HT1080 (cell line): Measurements from ENCODE around the gene PRKACG. TPM values are rescaled to one million over a fixed set of nuclear protein-coding genes. Genes with fewer than 3 reads are reported as not detected.
"Not testable (repeated sequence)": the region's sequence is repeated elsewhere in the genome, so short reads cannot be mapped to it uniquely, and the experiment has no call there.

Source experiments
- DNase-seq: peaks from one replicate; pipeline ENCODE4 v3.0.0-alpha.2; 2015; ENCODE audit warnings: low read depth
- total RNA-seq: library from RNA; depleted of rRNA; stranded (reverse); fragments of >200 nt; shearing (Covaris generic); gene quantifications from 2 replicates; pipeline ENCODE4 v1.2.3, GENCODE V29; 2014

The PRKACG gene
- total RNA-seq, 1 experiment from 2014 or later, result not detected

DNA sequence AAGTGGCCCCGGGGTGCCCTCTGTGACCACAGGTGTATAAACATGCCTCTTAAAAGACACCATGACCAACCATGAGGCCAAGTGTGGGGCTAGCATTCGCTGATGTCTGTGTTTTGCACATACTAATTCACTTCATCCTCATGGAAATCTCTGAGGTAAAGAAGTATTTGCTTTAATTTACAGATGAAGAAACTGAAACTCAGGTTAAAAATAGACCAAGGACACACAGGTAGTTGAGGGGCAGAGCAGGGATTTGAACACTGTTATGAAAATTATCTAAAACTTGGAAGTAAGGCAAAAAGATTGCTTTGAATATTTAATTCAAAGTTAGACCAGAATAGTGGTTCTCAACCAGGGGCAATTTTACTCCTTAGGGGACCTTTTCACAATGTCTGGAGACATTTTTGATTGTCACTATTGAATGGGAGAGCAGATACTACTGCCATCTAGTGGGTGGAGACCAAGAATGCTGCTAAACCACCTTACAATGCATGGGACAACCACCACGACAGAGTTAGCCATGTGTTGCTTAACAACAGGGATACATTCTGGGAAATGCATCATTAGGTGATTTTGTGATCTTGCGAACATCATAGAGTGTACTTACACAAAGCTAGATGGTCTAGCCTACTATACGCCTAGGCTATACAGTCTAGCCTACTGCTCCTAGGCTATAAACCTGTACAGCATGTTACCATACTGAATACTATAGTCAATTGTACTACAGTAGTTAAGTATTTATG is 13.6 kb upstream of the PRKACG start:
- peak; percentile 47 for DNase-seq

DNA sequence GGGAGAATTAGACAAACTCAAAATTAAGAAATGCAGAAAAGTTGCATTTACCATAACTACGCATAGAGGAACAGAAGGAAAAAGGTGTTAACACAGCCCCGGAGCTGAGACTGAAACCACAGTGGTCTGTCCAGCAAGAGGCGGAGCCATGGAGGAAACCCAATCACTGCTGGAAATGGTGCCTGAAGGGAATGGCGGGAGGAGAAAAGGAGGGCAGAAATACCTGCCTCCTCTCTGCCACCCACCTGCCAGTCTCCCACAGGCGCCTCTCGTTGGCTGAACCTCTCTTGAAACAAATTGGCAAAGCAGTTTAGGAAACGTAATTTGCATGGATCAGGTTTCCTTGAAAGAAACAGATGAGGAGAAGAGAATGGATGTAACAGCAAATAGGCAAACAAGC is 9.7 kb upstream of the PRKACG start:
- DNase-seq, result no peak

DNA sequence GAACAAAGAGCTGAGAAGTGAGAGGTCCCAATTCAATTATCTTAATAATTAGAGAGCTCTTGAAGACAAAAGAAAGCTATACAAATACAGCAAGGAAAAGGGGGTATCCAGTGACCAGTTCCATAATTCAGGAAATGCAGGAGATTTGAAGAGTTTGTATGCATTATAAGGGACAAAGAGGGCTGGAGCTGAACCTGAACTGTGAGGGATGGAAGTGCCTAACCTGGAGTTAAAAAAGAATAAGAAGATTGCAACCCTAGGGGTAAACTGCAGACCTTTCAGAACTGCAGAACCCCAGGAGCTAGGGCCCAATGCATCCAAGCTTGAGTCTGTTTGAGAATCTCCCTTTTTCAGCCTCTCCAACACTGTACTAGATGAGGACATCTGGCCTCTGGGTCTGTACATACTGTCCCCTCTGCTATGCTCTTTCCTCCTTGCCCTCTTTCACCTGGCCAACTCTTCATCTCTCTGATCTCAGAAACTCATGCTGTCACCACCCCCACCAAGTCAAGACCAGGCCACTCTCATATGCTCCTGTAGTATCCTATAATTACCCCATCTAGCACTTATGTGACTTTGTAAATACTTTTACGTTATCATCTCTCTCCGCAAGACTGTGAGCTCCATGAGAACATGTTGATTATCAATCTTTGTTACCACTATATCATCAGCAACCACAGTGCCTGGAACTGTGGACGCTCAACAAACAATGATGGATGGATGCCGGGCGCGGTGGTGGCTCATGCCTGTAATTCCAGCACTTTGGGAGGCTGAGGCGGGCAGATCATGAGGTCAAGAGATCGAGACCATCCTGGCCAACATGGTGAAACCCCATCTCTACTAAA is 6.6 kb upstream of the PRKACG start:
- no peak for DNase-seq

DNA sequence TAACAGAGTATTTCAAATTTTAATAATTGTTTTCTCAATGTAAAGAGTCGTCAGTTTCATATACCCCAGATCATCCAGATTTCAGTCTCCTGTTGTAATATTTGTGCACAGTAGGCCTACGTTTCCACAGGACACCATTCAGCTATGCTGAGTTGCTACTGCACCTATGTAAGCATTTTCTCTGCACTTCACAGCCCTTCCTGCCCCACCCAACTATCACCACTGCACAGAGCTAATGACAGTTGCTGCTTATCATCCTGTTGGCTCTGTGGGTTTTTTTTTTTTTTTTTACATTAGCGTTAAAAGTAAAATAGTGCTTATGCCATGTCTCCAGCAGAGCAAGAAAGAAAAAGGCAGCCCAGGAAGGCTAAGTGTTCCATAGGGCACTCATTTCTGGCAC is 5.9 kb upstream of the PRKACG start:
- DNase-seq, result no peak

DNA sequence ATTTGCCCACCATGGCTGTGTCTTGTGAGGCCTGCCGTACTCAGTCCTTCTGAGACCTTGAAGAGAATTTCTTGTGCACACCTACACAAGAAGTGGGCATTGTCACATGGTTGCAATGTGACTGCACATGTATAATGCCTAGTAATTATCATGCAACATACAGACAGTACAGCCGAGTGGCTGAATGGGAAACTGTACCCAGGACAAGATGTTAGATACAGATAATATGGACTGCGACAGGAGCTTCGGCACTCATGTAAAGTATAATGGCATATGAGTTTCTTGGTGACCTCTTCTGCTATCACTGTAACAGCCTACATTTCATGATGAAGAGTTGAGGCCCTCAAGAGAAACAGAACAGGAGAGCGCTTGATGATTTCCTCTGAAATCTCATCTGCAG is 4.8 kb upstream of the PRKACG start:
- no peak for DNase-seq

DNA sequence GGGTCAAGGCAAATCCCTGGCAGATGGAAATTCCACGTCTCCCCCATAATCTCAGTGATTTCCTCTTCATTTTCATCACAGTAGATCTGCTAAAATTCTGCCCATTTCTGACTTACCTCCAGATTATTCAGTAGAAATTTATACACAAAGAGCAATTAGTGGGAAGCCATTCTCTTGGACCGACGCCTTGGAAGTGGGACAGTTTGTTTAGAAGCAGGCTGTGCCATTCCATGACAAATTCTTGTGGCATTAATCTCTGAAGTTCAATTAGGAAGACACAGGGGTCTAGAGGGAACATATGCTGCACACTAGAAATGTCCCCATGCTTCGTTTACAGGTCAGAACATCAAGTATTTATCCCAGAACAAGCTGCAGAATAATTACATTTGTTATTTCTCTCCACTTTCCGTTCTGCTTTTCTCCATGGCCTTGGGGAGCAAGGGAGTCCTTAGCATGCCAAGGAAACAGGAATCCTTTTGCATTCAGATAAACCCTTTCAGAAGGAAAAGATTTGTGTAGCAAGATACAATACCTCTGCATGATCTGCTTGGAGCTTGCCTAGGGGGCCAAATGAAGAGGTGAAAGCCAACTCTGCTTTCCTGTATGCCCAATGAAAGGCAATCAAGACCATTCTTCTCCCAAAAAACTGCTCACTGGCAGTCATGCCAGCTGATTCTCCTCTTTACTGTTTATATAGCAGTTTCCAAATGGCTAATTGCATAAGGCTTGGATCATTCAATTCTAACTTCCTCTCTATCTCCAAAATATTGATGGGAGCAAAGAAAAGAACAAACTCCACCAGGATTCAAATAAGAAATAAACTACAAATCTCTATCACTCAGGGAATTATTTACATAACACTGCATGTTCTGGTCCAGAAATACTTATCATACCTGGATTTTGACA is 2.5 kb upstream of the PRKACG start:
- no peak for DNase-seq

DNA sequence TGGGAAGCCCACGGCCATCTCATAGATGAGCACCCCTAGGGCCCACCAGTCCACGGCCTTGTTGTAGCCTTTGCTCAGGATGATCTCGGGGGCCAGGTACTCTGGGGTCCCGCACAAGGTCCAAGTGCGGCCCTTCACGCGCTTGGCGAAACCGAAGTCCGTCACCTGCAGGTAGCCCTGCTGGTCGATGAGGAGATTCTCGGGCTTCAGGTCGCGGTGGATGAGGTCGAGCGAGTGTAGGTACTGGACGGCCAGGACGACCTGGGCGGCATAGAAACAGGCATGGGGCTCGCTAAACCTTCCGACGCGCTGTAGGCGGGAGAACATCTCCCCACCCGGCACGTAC is 558 bp downstream of the PRKACG start:
- no peak for DNase-seq

DNA sequence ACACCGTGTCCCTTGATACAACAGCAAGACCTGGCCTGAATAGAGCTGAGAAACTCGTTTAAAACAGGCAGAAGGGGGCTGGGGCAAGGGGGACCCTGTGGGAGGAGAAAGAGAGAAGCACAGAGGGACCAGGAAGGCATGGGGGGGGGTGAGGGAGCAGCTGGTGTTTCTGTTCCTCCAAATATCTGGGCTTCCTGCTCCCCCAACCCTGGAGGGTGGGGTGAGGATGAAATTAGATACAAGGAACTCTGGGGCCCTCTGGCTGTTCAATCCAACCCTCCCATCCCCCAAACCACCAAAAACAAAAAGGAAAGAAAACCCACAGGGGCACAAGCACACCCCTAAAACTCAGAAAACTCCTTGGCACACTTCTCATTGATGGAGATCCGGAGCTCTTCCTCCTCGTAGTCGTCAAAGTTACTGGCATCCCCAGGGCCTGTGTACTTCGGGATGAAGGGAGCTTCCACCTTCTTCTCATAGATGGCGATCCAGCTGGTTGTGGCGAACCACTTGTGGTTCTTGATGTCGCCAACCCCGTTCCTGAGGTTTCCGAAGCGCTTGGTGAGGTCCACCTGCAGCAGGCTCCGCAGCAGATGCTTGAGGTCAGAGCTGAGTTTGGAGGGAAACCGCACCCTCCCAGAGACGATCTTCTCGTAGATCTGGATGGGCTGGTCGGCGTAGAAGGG is 1.1 kb downstream of the PRKACG start:
- DNase-seq, result no peak

DNA sequence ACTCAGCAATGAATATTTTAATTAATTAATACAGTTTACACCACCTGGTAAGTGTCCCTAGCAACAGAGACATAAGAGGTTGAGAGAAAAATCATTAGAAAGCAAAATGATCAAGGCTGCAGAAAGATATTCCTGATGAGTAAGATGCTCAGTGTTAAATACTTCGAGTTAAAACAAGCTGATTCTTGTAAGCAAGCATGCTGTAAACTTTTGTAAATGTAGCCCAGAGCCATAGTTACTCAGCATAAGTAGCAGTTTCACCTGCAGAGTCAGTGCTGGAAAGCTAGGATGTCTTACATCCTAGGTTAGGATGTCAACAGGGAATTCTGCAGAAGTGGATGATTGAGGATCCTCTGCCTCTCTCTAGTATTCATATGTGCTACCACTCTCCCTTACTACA is 4.2 kb downstream of the PRKACG start:
- no peak for DNase-seq

DNA sequence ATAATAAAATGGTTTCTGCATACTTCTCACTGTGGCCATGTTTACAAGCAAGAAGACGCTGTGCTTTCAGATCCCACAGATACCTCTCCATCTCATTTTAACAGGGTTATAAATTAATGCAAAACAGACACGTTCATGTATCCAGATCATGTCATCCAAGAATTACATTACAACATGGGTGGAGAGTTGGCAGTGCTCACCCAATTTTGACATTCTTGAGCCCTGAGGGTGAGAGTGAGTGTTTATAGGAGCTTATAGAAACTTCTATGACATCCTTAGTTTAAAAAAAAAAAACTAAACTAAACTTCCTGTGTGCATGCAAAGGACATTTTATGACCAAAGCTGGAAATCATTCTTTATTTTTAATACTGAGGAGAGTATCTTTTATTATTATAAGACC is 9.1 kb downstream of the PRKACG start:
- no peak for DNase-seq

DNA sequence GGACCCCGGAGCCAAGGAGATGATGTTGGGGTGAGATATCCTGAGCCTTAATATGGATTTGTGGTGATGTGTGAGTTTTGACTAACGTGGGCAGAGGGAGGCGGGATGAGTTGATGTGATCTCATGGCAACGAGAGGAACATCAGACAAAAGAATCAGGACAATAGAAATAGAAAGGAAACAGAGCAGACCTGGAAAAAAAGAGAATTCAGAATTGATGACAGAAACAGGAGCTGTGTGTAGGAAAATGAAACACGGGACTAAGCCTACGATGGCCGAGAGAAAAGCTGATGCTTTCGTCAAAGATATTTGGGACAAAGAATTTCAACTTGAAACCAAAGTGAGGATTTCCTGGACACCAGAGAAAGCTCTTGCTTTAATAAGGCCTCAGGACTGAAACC is 10.9 kb downstream of the PRKACG start:
- DNase-seq, result no peak

DNA sequence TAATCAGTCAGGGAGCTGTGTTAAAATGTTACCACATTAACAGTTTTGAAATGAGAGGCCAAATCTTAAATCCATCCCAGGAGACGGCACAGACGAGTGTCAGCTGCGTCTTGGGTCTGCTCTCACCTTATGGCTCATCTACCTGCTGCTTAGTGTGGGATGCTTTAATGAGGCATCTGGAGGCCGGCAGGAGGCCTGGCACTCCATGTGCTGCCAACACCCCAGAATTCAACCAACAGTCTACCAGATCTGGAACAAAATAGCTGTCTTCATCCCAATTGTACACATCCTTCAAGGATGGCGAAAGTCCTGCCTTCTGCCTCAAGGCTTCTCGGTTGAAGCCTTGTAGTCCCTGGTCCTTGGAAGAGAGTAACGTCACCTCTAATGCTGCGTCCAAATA is 12.0 kb downstream of the PRKACG start:
- DNase-seq, result no peak

DNA sequence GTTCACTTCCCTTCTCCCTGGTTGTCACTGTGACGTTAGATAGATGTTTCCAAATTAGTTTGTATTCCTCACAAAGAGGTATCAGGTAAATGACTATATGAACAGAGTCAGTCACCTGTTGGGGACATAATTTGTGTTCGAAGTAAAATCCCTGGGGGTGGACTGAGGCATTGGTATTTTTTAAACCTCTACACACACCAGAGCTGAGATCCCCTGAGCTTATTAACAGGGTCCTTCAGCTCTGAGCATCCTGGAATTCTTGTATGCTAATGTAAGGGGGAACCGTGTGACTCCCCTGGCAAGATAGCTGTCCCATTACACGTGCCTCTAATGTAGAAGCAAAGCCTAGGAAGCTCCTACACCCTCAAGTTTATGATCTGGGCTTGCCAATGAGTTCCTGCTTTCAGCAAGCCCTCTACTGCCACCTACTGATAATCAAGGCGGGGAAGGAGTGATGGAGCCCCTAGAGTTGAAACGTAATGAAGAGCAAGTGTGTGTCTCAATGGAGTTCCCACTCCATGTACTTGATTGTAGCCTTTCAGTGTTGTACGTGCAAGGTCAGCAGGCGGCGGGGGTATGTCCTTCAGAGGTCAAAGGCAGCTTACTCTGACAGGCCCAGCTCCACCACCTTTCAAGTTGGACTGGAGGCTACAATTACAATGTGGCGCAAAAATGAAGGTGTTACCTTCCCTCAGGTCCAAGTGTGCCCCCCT is 14.4 kb downstream of the PRKACG start:
- DNase-seq, result peak; percentile 61

DNA sequence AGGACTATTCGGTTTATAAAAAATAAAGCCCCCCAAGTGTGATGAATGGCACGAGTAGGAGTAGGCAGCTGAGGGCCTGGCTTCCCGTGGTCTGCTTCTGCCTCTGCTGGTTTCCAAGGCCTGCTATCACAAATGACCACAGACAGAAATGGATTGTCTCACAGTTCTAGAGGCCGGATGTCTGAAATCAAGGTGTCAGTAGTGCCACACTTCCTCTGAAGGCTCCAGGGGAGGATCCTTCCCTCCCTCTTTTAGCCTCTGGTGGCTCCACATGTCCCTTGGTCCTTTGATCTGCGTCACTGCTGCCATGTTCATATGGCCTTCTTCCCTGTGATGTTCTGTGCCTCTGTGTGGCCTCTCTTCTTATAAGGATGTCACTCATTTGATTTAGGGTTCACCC is 15.1 kb downstream of the PRKACG start:
- no peak for DNase-seq

DNA sequence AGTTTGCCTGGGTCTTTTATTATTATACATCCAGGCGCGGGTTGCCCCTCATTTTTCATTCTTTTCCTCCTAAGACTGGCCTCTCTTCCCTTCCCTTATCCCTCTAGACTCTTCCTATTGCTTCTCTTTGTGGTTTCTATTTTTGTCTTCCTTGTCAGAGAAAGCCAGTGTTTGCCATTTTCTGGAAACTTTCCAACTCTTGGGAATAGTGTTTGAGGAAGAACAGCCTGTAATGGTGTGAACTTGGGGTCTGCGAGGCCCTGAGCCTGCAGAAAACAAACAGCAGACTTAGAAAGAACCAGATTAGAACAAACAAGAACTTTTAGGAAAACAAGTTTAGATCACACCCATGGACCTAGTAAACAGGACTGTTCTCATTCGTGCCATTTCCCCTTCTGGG is 15.5 kb downstream of the PRKACG start:
- no peak for DNase-seq

DNA sequence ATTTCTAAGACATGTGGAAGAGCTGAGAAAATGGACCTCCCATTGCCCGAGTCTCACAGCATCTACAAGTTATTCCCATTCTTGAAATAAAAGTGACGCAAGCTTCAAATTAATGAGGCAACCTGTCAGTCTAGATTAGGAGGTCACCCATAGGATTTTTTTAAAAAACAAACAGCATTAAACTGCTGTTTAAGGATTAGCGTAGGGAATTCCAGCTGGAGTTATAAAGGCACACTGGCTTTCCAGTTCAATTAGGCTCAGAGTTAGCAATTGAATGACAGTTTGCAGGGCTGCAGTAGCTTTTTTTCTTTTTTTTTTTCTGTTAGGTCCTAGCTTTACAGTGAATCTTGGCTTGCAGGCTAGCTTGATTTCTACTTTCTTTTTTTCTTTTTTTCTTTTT is 16.2 kb downstream of the PRKACG start:
- DNase-seq, result no peak

DNA sequence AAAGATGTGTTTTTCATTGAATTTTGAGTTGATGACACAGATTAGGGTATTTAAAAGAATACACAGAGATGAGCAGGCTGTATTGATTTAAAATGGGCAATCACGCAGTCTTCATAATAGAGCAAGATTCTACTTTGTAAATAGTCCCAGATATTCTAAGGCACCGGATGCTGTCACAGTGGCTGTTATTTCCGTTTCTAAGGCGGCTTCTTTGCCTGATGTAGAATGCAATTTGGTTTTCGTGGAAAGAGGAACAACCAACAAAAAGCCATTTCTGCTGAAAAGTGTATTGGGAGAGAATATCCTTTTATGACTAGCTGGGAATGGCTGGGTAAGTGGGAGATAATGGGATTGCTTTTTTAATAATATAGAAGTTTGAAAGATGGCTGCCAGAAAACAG is 17.5 kb downstream of the PRKACG start:
- no peak for DNase-seq

DNA sequence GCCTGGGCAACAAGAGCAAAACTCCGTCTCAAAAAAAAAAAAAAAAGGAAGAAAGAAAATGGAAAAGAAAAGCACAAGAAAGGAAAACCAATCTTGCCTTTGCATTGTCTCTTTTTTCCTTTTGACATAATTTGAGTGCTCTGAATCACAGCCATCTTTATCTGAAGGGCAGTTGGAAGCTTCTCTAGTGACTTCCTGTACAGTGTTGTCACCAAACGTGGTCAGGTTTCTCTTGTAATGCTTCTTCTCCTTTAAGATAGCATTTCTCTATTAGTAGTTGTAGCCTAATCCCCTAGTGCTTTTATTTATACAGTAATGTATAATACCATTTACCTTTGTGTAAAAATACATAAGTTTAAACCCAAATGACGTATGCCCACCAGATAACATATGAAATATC is 18.1 kb downstream of the PRKACG start:
- DNase-seq, result no peak

DNA sequence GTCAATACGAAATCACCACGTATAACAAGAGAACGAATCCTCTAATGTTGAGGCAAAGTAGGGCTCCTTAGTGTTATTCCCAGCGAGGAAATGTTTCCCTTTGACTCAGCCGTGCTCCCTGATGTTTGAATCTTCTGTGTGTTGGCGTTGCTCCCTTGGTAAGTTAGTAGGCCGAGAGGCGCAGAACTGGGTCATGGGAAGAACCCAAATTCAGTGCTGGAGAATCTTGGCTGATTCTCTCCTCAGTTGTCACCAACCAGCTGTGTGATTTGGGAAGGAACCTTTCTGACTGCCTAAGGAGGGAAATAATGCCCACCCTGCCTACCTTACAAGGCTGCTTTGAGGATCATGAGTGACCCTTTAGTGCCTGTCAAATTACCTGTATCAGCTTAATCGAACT is 22.5 kb downstream of the PRKACG start:
- no peak for DNase-seq

DNA sequence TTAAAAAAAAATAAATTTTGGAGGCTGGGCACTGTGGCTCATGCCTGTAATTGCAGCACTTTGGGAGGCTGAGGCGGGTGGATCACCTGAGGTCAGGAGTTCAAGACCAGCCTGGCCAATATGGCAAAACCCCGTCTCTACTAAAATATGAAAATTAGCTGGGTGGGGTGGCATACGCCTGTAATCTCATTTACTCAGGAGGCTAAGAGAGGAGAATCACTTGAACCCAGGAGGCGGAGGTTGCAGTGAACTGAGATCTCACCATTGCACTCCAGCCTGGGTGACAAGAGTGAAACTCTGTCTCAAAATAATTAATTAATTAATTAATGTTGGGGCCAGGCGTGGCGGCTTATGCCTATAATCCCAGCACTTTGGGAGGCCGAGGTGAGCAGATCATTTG is 27.0 kb downstream of the PRKACG start:
- not testable (repeated sequence) for DNase-seq
